GM12872 (cell line): ENCODE measurements around the gene ANO1.

Experiments used
- CTCF ChIP-seq: IDR thresholded peaks from 3 replicates; pipeline ENCODE4 v1.5.1; 2011; ENCODE audit warnings: low read depth, mild to moderate bottlenecking, low read length, moderate library complexity; ENCODE audit not compliant: insufficient read depth

Gene ANO1

DNA sequence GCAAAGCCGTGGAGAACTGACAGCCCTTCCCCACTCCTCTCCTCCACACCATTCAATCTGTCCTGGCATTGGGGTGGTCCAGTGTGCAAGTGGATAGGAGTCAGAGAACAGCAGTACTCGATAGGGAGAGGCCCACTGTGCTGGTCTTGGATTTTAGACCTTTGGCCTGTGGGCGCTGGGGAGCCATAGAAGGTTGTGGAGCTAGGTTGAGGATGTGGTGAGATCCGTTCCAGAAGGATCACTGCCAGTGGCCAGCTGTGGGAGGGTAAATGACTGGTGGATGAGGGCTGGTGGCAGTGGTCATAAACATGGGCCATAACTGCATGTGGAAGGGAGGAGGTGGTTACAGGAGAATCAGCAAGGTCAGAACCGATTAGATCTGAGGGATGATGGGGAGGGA is 28.6 kb downstream of the ANO1 start:
- no peak for TF ChIP-seq CTCF

DNA sequence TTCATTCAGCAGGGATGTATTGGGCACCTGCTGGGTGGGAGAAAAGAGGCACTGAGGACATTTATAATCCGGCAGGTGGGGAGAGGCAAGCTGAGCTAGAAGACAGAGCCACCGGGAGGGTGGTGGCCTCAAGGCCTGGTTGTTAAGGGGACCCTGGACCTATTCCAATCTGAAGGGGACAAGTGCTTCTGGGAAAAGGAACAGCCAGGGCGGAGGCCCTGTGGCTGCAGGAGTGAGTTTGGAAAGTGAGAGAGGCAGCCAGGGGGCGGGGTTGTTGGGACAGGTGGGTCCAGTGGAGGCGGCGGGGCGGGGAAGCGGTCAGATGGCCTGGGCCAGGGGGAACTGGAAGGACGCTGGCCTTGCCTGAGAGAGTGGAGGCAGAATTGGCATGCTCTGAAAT is 29.1 kb downstream of the ANO1 start:
- no peak for TF ChIP-seq CTCF

- no peak for TF ChIP-seq CTCF
Measured at GRCh38 chr11:70107756-70108155, 29.6 kb downstream of the ANO1 start.

- TF ChIP-seq CTCF = no peak
Measured at GRCh38 chr11:70108250-70108649, 30.1 kb downstream of the ANO1 start.

DNA sequence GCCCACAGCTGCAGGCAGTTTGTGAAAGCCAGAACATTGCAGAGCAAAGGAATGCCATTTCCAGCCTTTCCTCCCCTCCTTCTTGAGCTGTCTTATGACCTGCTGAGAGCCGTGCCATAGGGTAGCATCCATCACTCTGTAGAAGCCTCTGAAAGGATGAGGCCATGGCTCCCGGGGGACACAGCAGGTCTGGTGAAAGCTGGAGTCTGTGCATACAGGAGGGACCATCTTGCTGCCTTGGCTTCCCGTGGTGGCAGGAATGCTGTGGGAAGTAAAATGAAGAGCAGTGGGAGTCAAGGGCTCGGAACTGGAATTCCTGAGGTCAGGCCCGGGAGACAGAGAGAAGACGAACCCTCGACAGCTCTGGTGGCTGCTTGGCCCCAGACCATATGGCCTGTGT is 30.9 kb downstream of the ANO1 start:
- no peak for TF ChIP-seq CTCF

DNA sequence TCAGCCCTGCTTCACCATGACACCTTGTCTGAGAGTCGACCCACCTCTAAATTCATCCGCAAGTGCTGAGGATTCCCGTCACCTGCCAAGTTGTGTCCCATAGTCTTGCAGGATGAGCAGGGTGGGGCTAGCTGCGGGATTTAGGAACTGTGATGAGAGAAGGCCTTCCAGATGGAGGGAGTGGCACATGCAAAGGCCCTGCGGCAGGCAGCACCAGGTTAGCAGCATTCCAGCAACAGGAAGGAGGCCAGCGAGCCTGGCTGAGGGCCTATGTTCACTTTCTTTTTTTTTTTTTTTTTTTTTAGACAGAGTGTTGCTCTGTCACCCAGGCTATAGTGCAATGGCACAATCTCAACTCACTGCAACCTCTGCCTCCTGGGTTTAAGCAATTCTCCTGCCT is 31.8 kb downstream of the ANO1 start:
- no peak for TF ChIP-seq CTCF

- TF ChIP-seq CTCF = no peak
Measured at GRCh38 chr11:70110538-70111055, 32.5 kb downstream of the ANO1 start.
